ENCODE data around the gene ATP5F1E.

DNA sequence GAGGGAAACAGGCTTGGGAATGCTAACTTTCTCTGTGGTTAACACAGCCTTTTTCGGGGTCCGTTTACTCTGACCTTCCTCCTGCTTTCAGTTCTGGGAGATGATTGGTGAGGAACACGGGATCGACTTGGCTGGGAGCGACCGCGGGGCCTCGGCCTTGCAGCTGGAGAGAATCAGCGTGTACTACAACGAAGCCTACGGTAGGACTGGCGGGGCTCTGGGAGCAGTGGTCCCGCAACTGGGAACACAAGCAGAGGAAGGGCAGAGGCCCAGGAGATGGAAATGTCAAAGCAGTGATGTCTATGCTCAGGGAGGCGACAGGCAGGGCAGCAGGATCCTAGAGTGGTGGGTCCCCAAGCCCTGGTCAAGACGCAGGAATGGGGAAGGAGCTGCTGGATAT lies 9.4 kb downstream of the ATP5F1E start:
- TF ChIP-seq, protein P1, sequence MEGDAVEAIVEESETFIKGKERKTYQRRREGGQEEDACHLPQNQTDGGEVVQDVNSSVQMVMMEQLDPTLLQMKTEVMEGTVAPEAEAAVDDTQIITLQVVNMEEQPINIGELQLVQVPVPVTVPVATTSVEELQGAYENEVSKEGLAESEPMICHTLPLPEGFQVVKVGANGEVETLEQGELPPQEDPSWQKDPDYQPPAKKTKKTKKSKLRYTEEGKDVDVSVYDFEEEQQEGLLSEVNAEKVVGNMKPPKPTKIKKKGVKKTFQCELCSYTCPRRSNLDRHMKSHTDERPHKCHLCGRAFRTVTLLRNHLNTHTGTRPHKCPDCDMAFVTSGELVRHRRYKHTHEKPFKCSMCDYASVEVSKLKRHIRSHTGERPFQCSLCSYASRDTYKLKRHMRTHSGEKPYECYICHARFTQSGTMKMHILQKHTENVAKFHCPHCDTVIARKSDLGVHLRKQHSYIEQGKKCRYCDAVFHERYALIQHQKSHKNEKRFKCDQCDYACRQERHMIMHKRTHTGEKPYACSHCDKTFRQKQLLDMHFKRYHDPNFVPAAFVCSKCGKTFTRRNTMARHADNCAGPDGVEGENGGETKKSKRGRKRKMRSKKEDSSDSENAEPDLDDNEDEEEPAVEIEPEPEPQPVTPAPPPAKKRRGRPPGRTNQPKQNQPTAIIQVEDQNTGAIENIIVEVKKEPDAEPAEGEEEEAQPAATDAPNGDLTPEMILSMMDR (IDR thresholded peaks at IDR 0.05): no peak
- TF ChIP-seq POLR2A (IDR thresholded peaks at IDR 0.05): no peak
